AG10803 (cell line): ENCODE results near the gene FNDC3B.

ENCODE experiments used
- DNase-seq: peaks from one replicate; pipeline ENCODE4 v3.0.0; 2010; ENCODE audit warnings: low read depth
- H3K4me3 ChIP-seq: 2 replicates; pipeline ENCODE4 v1.5.1; 2011; ENCODE audit warnings: mild to moderate bottlenecking, low read length, control low read depth
- CTCF ChIP-seq: conservative IDR thresholded peaks from 2 replicates; pipeline ENCODE4 v1.5.1; 2011; ENCODE audit warnings: mild to moderate bottlenecking, low read length, control low read depth, inconsistent platforms

Gene FNDC3B

GRCh38 chr3:172357850-172358754, 318.7 kb downstream of the FNDC3B start:
- H3K4me3 ChIP-seq: no peak overlapping the region
- TF ChIP-seq CTCF: no peak
- DNase-seq: peak; percentile 88

- no peak overlapping the region for H3K4me3 ChIP-seq
- no peak for DNase-seq
- no peak for TF ChIP-seq CTCF
Measured at GRCh38 chr3:172359231-172359630, 319.9 kb downstream of the FNDC3B start.

- no peak for TF ChIP-seq CTCF
- no peak for DNase-seq
- no peak overlapping the region for H3K4me3 ChIP-seq
Measured at GRCh38 chr3:172359996-172360395, 320.6 kb downstream of the FNDC3B start.

- no peak for TF ChIP-seq CTCF
- H3K4me3 ChIP-seq: no peak overlapping the region
- no peak for DNase-seq
Measured at GRCh38 chr3:172362583-172362982, 323.2 kb downstream of the FNDC3B start.

- no peak for TF ChIP-seq CTCF
- H3K4me3 ChIP-seq: no peak overlapping the region
- no peak for DNase-seq
Measured at GRCh38 chr3:172364374-172365027, 325.1 kb downstream of the FNDC3B start.

- no peak overlapping the region for H3K4me3 ChIP-seq
- no peak for TF ChIP-seq CTCF
Measured at GRCh38 chr3:172365028-172365567, 325.7 kb downstream of the FNDC3B start.

More at GRCh38 chr3:172365028-172365567, 325.7 kb downstream of the FNDC3B start:
- DNase-seq: no peak
